Measurements from ENCODE around the gene SLC8B1.

DNA sequence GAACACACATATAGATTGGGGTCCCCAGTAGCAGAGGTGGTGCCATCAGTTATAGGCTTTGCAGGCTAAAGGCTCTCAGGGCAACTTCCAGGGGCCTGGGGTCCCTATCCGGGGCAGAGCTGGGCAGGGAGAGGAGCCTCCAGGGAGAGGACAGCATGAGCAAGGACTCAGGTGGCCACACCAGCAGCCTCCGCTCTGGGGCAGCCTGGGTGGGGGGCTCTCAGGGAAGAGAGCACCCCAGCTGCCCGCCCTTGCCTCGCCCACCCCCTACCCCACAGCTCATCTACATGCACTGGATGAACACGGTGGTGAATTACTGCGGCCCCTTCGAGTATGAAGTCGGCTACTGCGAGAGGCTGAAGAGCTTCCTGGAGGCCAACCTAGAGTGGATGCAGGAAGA is 37.5 kb upstream of the SLC8B1 start:
- TF ChIP-seq, protein P1, sequence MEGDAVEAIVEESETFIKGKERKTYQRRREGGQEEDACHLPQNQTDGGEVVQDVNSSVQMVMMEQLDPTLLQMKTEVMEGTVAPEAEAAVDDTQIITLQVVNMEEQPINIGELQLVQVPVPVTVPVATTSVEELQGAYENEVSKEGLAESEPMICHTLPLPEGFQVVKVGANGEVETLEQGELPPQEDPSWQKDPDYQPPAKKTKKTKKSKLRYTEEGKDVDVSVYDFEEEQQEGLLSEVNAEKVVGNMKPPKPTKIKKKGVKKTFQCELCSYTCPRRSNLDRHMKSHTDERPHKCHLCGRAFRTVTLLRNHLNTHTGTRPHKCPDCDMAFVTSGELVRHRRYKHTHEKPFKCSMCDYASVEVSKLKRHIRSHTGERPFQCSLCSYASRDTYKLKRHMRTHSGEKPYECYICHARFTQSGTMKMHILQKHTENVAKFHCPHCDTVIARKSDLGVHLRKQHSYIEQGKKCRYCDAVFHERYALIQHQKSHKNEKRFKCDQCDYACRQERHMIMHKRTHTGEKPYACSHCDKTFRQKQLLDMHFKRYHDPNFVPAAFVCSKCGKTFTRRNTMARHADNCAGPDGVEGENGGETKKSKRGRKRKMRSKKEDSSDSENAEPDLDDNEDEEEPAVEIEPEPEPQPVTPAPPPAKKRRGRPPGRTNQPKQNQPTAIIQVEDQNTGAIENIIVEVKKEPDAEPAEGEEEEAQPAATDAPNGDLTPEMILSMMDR (IDR thresholded peaks at IDR 0.05), result no peak
- no peak for TF ChIP-seq POLR2A (IDR thresholded peaks at IDR 0.05)
